HG03460 (cell line): ENCODE data around the gene EPHB6.
A peak's percentile ranks its signal among the peaks of the same experiment; 100 is the strongest.

Source experiments
- ATAC-seq: cut with Tn5 transposase; IDR thresholded peaks from one replicate; pipeline ENCODE4 v1.9.1; 2021; ENCODE audit not compliant: unreplicated experiment

EPHB6 gene

GRCh38 chr7:142863891-142864685 is 9.2 kb downstream of the EPHB6 start:
- ATAC-seq, result no peak

GRCh38 chr7:142864980-142865747 is 10.3 kb downstream of the EPHB6 start:
- no peak for ATAC-seq

GRCh38 chr7:142865766-142866165 is 10.9 kb downstream of the EPHB6 start:
- ATAC-seq, result no peak

GRCh38 chr7:142866361-142867096 is 11.7 kb downstream of the EPHB6 start:
- ATAC-seq, result no peak

- ATAC-seq, result no peak
Observed at GRCh38 chr7:142867097-142867378, 12.2 kb downstream of the EPHB6 start.

GRCh38 chr7:142867398-142868187 is 12.7 kb downstream of the EPHB6 start:
- ATAC-seq, result no peak

- no peak for ATAC-seq
Observed at GRCh38 chr7:142868188-142868985, 13.5 kb downstream of the EPHB6 start.

GRCh38 chr7:142868986-142869415 is 14.1 kb downstream of the EPHB6 start:
- ATAC-seq, result no peak

- no peak for ATAC-seq
Observed at GRCh38 chr7:142869434-142869833, 14.6 kb downstream of the EPHB6 start.

- no peak for ATAC-seq
Observed at GRCh38 chr7:142870147-142870559, 15.3 kb downstream of the EPHB6 start.

GRCh38 chr7:142870566-142871259 is 15.8 kb downstream of the EPHB6 start:
- ATAC-seq, result no peak

GRCh38 chr7:142871260-142872105 is 16.6 kb downstream of the EPHB6 start:
- ATAC-seq, result no peak

- ATAC-seq, result no peak
Observed at GRCh38 chr7:142872106-142872675, 17.3 kb downstream of the EPHB6 start.

GRCh38 chr7:142873281-142873784 is 18.5 kb downstream of the EPHB6 start:
- ATAC-seq, result peak; percentile 62

- no peak for ATAC-seq
Observed at GRCh38 chr7:142873871-142874270, 19.0 kb downstream of the EPHB6 start.

GRCh38 chr7:142874409-142874808 is 19.5 kb downstream of the EPHB6 start:
- ATAC-seq, result no peak

GRCh38 chr7:142874837-142875236 is 20.0 kb downstream of the EPHB6 start:
- ATAC-seq, result no peak

GRCh38 chr7:142875456-142875855 is 20.6 kb downstream of the EPHB6 start:
- ATAC-seq, result no peak
